Esophagus (tissue), 2 donors: Measurements from ENCODE around the gene ANKRD33B. TPM values are rescaled to one million over a fixed set of nuclear protein-coding genes. Genes with fewer than 3 reads are reported as not detected.

Experiments
- H3K27ac ChIP-seq, 2 donors: one replicate each; pipeline ENCODE4 v1.5.1; 2013; ENCODE audit warnings: low read depth in 2 of 2, mild to moderate bottlenecking in 2 of 2, inconsistent platforms in 1 of 2, low read length in 1 of 2, moderate library complexity in 1 of 2
- H3K27me3 ChIP-seq, 2 donors: one replicate each; pipeline ENCODE4 v1.6.1; 2013; ENCODE audit warnings: low read length in 2 of 2, control low read depth in 1 of 2, mild to moderate bottlenecking in 1 of 2; ENCODE audit not compliant: insufficient read depth in 2 of 2, control insufficient read depth in 1 of 2
- H3K36me3 ChIP-seq, 2 donors: one replicate each; pipeline ENCODE4 v1.6.1; 2013; ENCODE audit warnings: low read length in 1 of 2; ENCODE audit not compliant: control insufficient read depth in 2 of 2, insufficient read depth in 2 of 2
- H3K4me1 ChIP-seq, 2 donors: one replicate each; pipeline ENCODE4 v1.6.1; 2013; ENCODE audit warnings: low read length in 1 of 2; ENCODE audit not compliant: control insufficient read depth in 2 of 2, insufficient read depth in 2 of 2
- H3K4me3 ChIP-seq, 2 donors: one replicate each; pipeline ENCODE4 v1.5.1; 2013; ENCODE audit warnings: low read length in 2 of 2, mild to moderate bottlenecking in 2 of 2, low read depth in 1 of 2, moderate library complexity in 1 of 2
- H3K9me3 ChIP-seq, 2 donors: one replicate each; pipeline ENCODE4 v1.6.1; 2013; ENCODE audit warnings: mild to moderate bottlenecking in 2 of 2, low read depth in 1 of 2, low read length in 1 of 2, moderate library complexity in 1 of 2; ENCODE audit not compliant: control insufficient read depth in 2 of 2, insufficient read depth in 1 of 2
- WGBS, 2 donors: extraction: QIAGEN DNeasy Blood & Tissue Kit; methylation state at CpG; one replicate each; pipeline ENCODE4 v1.1.7; 2013; 5-methylcytosine and 5-hydroxymethylcytosine counted together
- polyA plus RNA-seq, 2 donors: library from polyadenylated mRNA; stranded (reverse); fragments of 200-250 nt; gene quantifications; one replicate each; pipeline ENCODE4 v1.2.3, GENCODE V29; 2013
- donor health status: healthy with polysubstance abuse.
- donor health status: Bipolar disorder and iron deficiency.

ANKRD33B gene
- polyA plus RNA-seq, 2 donors = 0.55 to 1.3 TPM

DNA sequence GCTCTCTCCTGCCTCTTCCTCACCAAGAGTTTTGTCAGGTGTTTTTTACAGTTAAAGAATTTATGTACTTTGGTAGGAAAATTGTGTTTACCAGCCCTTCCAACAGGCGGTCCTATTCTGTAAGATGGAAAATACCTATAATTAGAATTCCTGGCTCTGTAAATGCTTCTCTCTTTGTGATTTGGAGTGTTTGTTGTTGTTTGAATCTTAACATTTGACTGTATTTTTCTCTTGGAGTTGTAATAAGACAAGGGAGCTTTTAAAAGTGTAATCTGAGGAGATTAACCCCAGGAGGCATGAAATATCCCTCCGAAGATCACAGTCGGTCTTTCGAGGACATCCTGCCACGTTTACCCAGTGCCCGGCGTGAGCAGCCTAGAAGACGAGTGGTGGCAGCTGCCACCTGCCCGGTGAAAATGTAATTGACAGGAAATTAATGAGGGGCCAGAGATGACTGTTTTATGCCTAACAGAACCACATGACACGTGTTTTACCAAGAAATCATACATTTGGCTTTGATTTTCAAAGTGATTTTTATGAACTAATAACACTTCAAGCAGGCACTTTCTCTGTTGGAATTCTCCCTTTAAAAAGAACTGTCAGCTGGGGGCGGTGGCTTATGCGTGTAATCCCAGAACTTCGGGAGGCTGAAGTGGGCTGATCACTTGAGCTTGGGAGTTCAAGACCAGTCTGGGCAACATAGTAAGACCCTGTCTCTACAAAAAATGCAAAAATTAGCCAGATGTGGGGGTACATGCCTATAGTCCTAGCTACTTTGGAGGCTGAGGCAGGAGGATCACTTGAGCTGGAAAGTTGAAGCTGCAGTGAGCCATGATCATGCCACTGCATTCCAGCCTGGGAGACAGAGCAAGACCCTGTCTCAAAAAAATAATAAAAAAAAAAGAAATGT lies 20.0 kb downstream of the ANKRD33B start:
- H3K9me3 ChIP-seq = no peaks in the 10 kb centered on the region
- H3K4me3 ChIP-seq = no peak overlapping the region
- no peaks in the 10 kb centered on the region for H3K27me3 ChIP-seq
- no peak overlapping the region for H3K27ac ChIP-seq
- peaks cover 4 to 7% of the 10 kb centered on the region in 2 donors for H3K4me1 ChIP-seq
- WGBS, 2 donors = 52 to 61% methylated on average over 13 of the region's 13 CpGs
- H3K36me3 ChIP-seq = no peaks in the 10 kb centered on the region

GRCh38 chr5:10584714-10585517 lies 21.0 kb downstream of the ANKRD33B start:
- Histone ChIP-seq H3K4me3 (no peak overlapping the region), H3K9me3 (no peaks in the 10 kb centered on the region), H3K4me1 (peaks cover 4 to 7% of the 10 kb centered on the region in 2 donors), H3K27ac (no peak overlapping the region), H3K36me3 (no peaks in the 10 kb centered on the region), H3K27me3 (no peaks in the 10 kb centered on the region)
- 76 to 87% methylated on average over 8 of the region's 8 CpGs for WGBS, 2 donors

DNA sequence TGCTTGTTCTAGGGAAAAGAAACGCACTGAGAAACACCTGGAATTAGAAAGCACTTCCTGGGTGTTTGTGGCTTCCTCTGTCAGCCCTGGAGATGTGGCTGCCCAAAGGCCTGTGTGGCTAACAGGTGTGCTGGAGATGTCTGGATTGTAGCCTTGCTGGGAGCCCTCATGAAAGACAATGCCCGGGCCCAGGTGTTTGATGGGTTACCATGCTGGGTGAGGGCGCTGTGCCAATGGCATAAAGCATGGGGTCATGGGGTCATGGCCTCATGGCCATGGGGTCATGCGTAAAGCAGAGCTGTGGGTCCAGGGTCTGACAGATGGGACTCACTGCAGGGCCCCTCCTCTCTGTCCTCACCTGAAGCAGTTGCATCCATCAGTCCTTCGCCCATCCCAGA lies 21.6 kb downstream of the ANKRD33B start:
- WGBS, 2 donors = 87 to 90% methylated on average over 5 of the region's 5 CpGs
- Histone ChIP-seq H3K9me3 (no peaks in the 10 kb centered on the region), H3K27me3 (no peaks in the 10 kb centered on the region), H3K36me3 (no peaks in the 10 kb centered on the region), H3K4me1 (peaks cover 4 to 7% of the 10 kb centered on the region in 2 donors), H3K27ac (no peak overlapping the region), H3K4me3 (no peak overlapping the region)

DNA sequence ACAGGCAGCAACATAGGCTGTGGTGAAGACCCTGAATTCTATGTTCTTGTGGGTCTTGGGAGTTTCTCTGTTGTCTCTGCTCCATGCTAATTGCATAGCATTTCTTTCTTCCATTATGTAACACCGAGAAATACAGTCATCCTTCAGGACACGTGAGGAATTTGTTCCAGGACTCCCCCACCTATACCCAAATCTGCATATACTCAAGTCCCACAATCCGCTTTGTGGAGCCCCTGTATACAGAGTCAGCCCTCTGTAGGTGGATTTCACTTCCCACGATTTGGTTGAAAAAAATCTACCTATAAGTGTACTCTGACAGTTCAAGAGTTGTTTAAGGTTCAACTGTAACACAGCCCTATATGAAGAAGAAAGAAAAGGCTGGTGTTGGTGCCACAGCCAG lies 22.1 kb downstream of the ANKRD33B start:
- H3K9me3 ChIP-seq = no peaks in the 10 kb centered on the region
- H3K27me3 ChIP-seq = no peaks in the 10 kb centered on the region
- H3K4me3 ChIP-seq = no peak overlapping the region
- no peak overlapping the region for H3K27ac ChIP-seq
- H3K4me1 ChIP-seq = peaks cover 2 to 4% of the 10 kb centered on the region in 2 donors
- H3K36me3 ChIP-seq = no peaks in the 10 kb centered on the region
- WGBS, 2 donors = 85 to 88% methylated on average over 4 of the region's 4 CpGs

DNA sequence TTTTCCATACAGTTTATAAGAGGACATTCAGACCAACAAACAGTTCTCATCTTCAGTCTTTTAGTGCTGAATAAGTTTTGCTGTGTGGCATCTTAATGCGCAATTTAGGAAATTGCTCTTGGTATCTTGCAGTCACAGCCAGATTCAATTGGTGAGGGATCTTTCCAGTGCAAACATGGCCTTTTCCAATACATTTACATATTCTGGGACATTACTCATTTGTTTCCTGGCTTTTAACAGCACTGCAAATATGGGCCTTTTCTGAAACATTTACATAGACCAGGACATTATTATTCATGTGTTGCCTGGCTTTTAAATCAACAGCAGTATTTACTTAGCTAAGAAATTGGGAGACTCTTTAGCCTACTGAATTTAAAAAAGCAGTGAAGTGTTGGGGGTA lies 22.7 kb downstream of the ANKRD33B start:
- H3K36me3 ChIP-seq = no peaks in the 10 kb centered on the region
- H3K9me3 ChIP-seq = no peaks in the 10 kb centered on the region
- no peak overlapping the region for H3K27ac ChIP-seq
- H3K4me3 ChIP-seq = no peak overlapping the region
- H3K27me3 ChIP-seq = no peaks in the 10 kb centered on the region
- WGBS, 2 donors = 100% methylated on average over 1 of the region's 1 CpG
- peaks cover 0 to 2% of the 10 kb centered on the region in 2 donors for H3K4me1 ChIP-seq

DNA sequence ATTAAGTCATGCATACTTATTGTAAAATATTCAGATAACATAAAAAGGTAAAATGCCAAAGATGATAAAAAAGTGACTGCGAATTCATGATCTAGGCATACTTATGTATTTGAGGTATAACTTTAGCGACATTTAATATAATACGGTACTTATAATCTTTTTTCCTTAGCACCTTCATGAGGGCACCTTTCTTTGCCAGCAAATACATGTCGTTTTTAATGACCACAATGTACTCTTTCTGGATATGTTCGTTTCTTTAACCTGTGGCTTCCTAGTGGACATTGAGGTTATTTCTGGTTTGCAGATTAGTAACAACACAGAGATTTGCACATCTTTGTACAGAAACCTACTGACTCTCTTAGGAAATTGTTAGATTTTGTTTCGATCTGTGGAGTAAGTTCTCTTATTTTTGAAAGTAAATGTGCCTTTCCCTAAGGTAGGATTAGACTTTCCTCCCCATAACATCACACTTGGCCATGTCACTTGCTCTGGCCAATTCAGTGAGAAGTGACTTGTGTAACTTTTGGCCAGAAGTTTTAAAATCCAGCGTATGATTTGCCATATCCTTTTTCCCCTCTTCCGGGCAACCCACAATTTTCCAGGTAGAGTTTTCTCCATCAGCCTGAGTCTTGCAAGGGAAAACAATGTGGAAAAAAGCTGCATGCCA lies 24.4 kb downstream of the ANKRD33B start:
- Histone ChIP-seq H3K27me3 (no peaks in the 10 kb centered on the region), H3K9me3 (no peaks in the 10 kb centered on the region), H3K4me1 (peaks cover 0 to 2% of the 10 kb centered on the region in 2 donors), H3K27ac (no peak overlapping the region), H3K4me3 (no peak overlapping the region), H3K36me3 (no peaks in the 10 kb centered on the region)
- WGBS, 2 donors = 88 to 90% methylated on average over 8 of the region's 8 CpGs

DNA sequence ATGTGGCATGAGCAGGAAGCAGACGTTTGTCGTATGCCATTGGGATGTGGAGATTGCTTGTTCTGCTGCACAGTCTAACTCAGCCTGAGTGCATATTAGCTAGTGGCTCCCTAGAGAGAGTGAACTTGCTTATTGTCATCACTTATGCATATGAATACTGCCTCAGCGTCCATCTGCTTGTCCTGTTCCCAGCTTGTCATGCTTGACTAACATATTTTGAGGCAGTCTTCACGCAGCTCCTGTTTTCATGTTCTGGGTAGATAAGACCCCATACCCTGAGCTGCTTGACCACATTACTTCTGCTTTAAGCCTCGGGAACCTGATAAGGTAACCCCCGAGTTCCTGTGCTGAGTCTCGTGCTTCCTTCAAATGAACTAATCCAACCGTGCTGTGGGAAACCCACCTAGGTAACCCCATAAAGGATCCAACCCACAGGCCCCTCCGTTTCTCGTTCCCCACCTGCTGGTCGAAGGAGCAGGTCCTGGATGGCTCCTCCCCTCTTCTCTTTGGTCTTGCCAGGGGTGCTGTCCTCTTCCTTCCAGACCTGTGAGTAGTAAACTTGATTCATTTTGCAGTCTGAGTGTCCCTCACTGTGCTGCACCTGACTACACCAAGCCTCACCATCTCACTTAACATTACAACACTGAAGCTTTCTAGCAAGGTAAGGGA lies 25.0 kb downstream of the ANKRD33B start:
- no peak overlapping the region for H3K4me3 ChIP-seq
- H3K9me3 ChIP-seq = no peaks in the 10 kb centered on the region
- no peaks in the 10 kb centered on the region for H3K4me1 ChIP-seq
- no peaks in the 10 kb centered on the region for H3K36me3 ChIP-seq
- WGBS, 2 donors = 69 to 77% methylated on average over 11 of the region's 11 CpGs
- no peaks in the 10 kb centered on the region for H3K27me3 ChIP-seq
- no peak overlapping the region for H3K27ac ChIP-seq

- Histone ChIP-seq H3K4me1 (peaks cover 0 to 3% of the 10 kb centered on the region in 2 donors), H3K4me3 (no peak overlapping the region), H3K9me3 (no peaks in the 10 kb centered on the region), H3K27me3 (no peaks in the 10 kb centered on the region), H3K36me3 (no peaks in the 10 kb centered on the region), H3K27ac (no peak overlapping the region)
- WGBS, 2 donors = 74 to 79% methylated on average over 13 of the region's 13 CpGs
These were observed 26.5 kb downstream of the ANKRD33B start for GRCh38 chr5:10590226-10590999.
